ENCODE results near the gene CAMK2G.
A peak's percentile ranks its signal among the peaks of the same experiment; 100 is the strongest.

Gene CAMK2G

DNA sequence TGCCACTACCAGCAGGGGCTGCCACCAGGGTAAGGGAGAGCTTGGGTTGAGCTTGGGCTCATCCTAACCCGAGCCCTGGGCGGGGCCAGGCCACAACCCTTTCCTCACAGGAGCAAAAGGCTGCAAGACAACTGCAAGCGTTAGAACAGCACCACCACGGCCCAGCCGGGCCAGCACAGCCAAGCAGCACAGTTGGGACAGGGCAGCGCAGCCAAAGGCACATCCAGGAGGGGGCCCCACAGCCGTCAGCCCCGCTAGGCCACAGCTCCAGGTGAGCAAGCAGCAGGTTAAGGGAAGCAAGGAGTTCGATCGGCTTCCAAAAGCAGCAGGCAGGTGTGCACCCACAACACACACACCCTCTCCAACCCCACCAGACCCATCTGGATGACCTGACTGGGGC lies 56.0 kb downstream of the CAMK2G start:
- Histone ChIP-seq H4K91ac (ENCODE audit: low read depth, low read length, poor library complexity) (no peak overlapping the region), H2BK5ac (ENCODE audit: low read length) (no peak overlapping the region)
- no CpG with 5 or more reads among the region's 10 CpGs for WGBS, 2 donors (ENCODE audit: extremely low coverage in 2 of 2, insufficient read length in 2 of 2, insufficient replicate concordance in 1 of 2)

DNA sequence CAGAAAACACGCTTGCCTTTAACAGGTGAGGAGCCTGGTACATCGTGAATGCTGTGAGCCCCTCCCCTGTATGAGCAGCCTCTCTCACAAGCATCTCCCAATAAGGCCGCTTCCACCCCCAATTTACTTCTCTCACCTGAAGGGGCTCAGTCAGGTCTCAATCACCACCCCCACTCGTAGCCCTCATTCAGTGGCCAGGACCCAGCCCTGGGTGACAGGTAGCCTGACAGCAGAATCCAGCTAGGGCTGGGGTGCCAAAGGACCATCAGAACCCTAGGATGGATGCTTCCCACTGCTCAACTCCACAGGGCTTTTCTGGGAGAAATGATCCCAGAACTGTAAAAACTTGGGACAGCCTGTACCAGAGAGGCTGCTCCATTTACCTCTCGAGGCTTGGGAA lies 56.5 kb downstream of the CAMK2G start:
- Histone ChIP-seq H3K4me3 (ENCODE audit: low read length in 2 of 2) (no peak overlapping the region), H2AFZ (ENCODE audit: low read length) (no peak overlapping the region), H3K23ac (ENCODE audit: low read depth, low read length, poor library complexity) (no peak overlapping the region), H2BK5ac (ENCODE audit: low read length) (no peak overlapping the region), H3K36me3 (replicated peaks in 1 of 2; ENCODE audit: control insufficient read depth in 2 of 2, insufficient read depth in 2 of 2, low read length in 2 of 2) (peaks cover 14 to 33% of the 10 kb centered on the region in 2 donors), H4K8ac (ENCODE audit: low read depth, low read length) (no peak overlapping the region), H3K9ac (ENCODE audit: low read depth, low read length, poor library complexity) (peak overlapping the region; percentile 61), H2AK5ac (ENCODE audit: low read depth, low read length) (no peak overlapping the region), H3K27me3 (ENCODE audit: control insufficient read depth in 3 of 3, insufficient read depth in 3 of 3, low read depth in 1 of 3, low read length in 3 of 3) (no peaks in the 10 kb centered on the region), H3K14ac (ENCODE audit: low read length) (no peak overlapping the region), H3K4me2 (ENCODE audit: insufficient read depth, low read length, poor library complexity, severe bottlenecking) (no peak overlapping the region), H3K4ac (ENCODE audit: low read length) (no peak overlapping the region), H4K91ac (ENCODE audit: low read depth, low read length, poor library complexity) (no peak overlapping the region), H3K27ac (replicated peaks; ENCODE audit: low read length) (no peak overlapping the region), H3K9me3 (replicated peaks in 1 of 2; ENCODE audit: control insufficient read depth in 2 of 2, insufficient read depth in 1 of 2, low read depth in 1 of 2, low read length in 2 of 2) (no peaks in the 10 kb centered on the region), H2BK15ac (ENCODE audit: low read length) (no peak overlapping the region), H2BK120ac (ENCODE audit: low read depth, low read length) (no peak overlapping the region), H3K18ac (ENCODE audit: low read length) (no peak overlapping the region), H3K79me1 (ENCODE audit: low read depth, low read length) (no peaks in the 10 kb centered on the region), H2BK12ac (ENCODE audit: low read length) (no peak overlapping the region), H3K4me1 (ENCODE audit: control insufficient read depth in 2 of 2, insufficient read depth in 1 of 2, low read depth in 1 of 2, low read length in 2 of 2) (peaks cover 0 to under 1% of the 10 kb centered on the region in 2 donors)
- no CpG with 5 or more reads among the region's 5 CpGs for WGBS, 2 donors (ENCODE audit: extremely low coverage in 2 of 2, insufficient read length in 2 of 2, insufficient replicate concordance in 1 of 2)
- no peak for DNase-seq (ENCODE audit: low spot score)

More for the DNA sequence above, 56.0 kb downstream of the CAMK2G start:
- Histone ChIP-seq H3K27ac (replicated peaks; ENCODE audit: low read length) (no peak overlapping the region), H3K23ac (ENCODE audit: low read depth, low read length, poor library complexity) (no peak overlapping the region), H3K4ac (ENCODE audit: low read length) (no peak overlapping the region), H3K4me1 (ENCODE audit: control insufficient read depth in 2 of 2, insufficient read depth in 1 of 2, low read depth in 1 of 2, low read length in 2 of 2) (no peaks in the 10 kb centered on the region), H3K9me3 (replicated peaks in 1 of 2; ENCODE audit: control insufficient read depth in 2 of 2, insufficient read depth in 1 of 2, low read depth in 1 of 2, low read length in 2 of 2) (no peaks in the 10 kb centered on the region), H2AK5ac (ENCODE audit: low read depth, low read length) (no peak overlapping the region), H3K79me1 (ENCODE audit: low read depth, low read length) (no peaks in the 10 kb centered on the region), H3K4me2 (ENCODE audit: insufficient read depth, low read length, poor library complexity, severe bottlenecking) (no peak overlapping the region), H3K14ac (ENCODE audit: low read length) (no peak overlapping the region), H2AFZ (ENCODE audit: low read length) (no peak overlapping the region), H2BK120ac (ENCODE audit: low read depth, low read length) (no peak overlapping the region), H2BK15ac (ENCODE audit: low read length) (no peak overlapping the region), H3K4me3 (ENCODE audit: low read length in 2 of 2) (no peak overlapping the region), H3K9ac (ENCODE audit: low read depth, low read length, poor library complexity) (peak overlapping the region; percentile 79), H4K8ac (ENCODE audit: low read depth, low read length) (no peak overlapping the region), H3K36me3 (replicated peaks in 1 of 2; ENCODE audit: control insufficient read depth in 2 of 2, insufficient read depth in 2 of 2, low read length in 2 of 2) (peaks cover 15 to 35% of the 10 kb centered on the region in 2 donors), H3K18ac (ENCODE audit: low read length) (no peak overlapping the region), H2BK12ac (ENCODE audit: low read length) (no peak overlapping the region), H3K27me3 (ENCODE audit: control insufficient read depth in 3 of 3, insufficient read depth in 3 of 3, low read depth in 1 of 3, low read length in 3 of 3) (no peaks in the 10 kb centered on the region)
- no peak for DNase-seq (ENCODE audit: low spot score)

DNA sequence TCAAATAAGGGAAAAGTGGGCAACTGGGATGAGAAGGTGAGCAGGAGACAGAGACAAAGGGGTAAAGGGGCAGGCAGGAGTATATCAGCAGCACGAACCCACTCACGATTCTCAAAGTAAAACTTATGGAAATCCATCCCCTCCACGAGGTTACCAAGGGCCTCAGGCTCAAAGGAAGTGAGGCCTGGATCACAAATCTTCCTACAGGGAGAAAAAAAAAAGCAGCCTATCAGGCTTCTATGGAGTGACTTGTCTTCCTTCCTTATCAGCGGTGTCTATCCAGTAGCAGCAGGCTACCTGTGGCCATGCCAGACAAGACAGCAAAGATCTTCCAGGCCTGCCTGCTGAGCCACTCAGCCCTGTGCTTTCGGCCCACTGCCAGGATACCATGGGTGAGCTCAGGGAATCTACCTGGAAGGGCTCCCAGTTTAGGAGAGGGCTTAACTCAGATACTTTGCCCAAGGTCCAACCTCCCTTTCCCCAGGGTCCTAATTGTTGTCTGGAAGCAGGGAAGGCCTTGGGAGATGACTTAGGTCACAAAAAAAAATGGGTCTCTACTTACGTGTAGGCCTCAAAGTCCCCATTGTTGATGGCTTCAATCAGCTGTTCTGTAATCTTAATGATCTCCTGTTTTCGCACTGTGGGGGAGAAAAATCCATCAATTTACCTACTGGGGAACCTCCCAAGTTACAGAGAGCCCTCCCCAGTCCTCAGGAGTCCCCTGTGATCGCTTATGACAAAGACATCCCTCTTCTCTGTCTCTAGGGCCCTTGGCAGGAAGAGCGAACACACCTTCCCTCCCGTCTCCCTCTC lies 57.2 kb downstream of the CAMK2G start:
- no CpG with 5 or more reads among the region's 10 CpGs for WGBS, 2 donors (ENCODE audit: extremely low coverage in 2 of 2, insufficient read length in 2 of 2, insufficient replicate concordance in 1 of 2)

DNA sequence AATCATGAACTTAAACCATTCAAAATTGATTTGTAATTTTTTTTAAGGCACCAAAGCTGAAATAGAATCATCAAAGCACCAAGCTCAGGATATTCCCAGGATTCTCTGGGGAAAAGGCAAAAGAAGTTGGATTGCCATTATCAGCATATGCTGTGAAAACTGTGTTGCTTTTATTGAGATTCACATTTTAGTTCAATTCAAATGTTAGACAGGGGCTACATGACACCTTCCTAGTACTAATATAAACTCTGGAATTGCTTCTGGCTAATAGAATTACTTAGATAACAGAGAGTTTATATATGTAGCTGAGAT lies 58.7 kb downstream of the CAMK2G start:
- DNase-seq (ENCODE audit: low spot score), result no peak
- H3K14ac ChIP-seq (ENCODE audit: low read length), result no peak overlapping the region
- H3K27ac ChIP-seq (replicated peaks; ENCODE audit: low read length), result no peak overlapping the region
- no peak overlapping the region for H2BK120ac ChIP-seq (ENCODE audit: low read depth, low read length)
- H3K4ac ChIP-seq (ENCODE audit: low read length), result no peak overlapping the region
- peaks cover 0 to 5% of the 10 kb centered on the region in 2 donors for H3K4me1 ChIP-seq (ENCODE audit: control insufficient read depth in 2 of 2, insufficient read depth in 1 of 2, low read depth in 1 of 2, low read length in 2 of 2)
- H2BK15ac ChIP-seq (ENCODE audit: low read length), result no peak overlapping the region
- no peak overlapping the region for H2BK12ac ChIP-seq (ENCODE audit: low read length)
- H4K91ac ChIP-seq (ENCODE audit: low read depth, low read length, poor library complexity), result no peak overlapping the region
- no peak overlapping the region for H3K18ac ChIP-seq (ENCODE audit: low read length)
- H2BK5ac ChIP-seq (ENCODE audit: low read length), result no peak overlapping the region
- H3K36me3 ChIP-seq (replicated peaks in 1 of 2; ENCODE audit: control insufficient read depth in 2 of 2, insufficient read depth in 2 of 2, low read length in 2 of 2), result peaks cover 14 to 33% of the 10 kb centered on the region in 2 donors
- H3K4me2 ChIP-seq (ENCODE audit: insufficient read depth, low read length, poor library complexity, severe bottlenecking), result no peak overlapping the region
- no peaks in the 10 kb centered on the region for H3K27me3 ChIP-seq (ENCODE audit: control insufficient read depth in 3 of 3, insufficient read depth in 3 of 3, low read depth in 1 of 3, low read length in 3 of 3)
- no peak overlapping the region for H4K8ac ChIP-seq (ENCODE audit: low read depth, low read length)
- H3K9me3 ChIP-seq (replicated peaks in 1 of 2; ENCODE audit: control insufficient read depth in 2 of 2, insufficient read depth in 1 of 2, low read depth in 1 of 2, low read length in 2 of 2), result no peaks in the 10 kb centered on the region
- H3K9ac ChIP-seq (ENCODE audit: low read depth, low read length, poor library complexity), result no peak overlapping the region
- no peak overlapping the region for H3K4me3 ChIP-seq (ENCODE audit: low read length in 2 of 2)
- no peak overlapping the region for H2AFZ ChIP-seq (ENCODE audit: low read length)
- H2AK5ac ChIP-seq (ENCODE audit: low read depth, low read length), result no peak overlapping the region
- H3K23ac ChIP-seq (ENCODE audit: low read depth, low read length, poor library complexity), result no peak overlapping the region
- H3K79me1 ChIP-seq (ENCODE audit: low read depth, low read length), result no peaks in the 10 kb centered on the region

More for the DNA sequence above, 57.2 kb downstream of the CAMK2G start:
- H3K27me3 ChIP-seq (ENCODE audit: control insufficient read depth in 3 of 3, insufficient read depth in 3 of 3, low read depth in 1 of 3, low read length in 3 of 3), result no peaks in the 10 kb centered on the region
- no peak overlapping the region for H2BK15ac ChIP-seq (ENCODE audit: low read length)
- no peak overlapping the region for H2BK5ac ChIP-seq (ENCODE audit: low read length)
- H4K91ac ChIP-seq (ENCODE audit: low read depth, low read length, poor library complexity), result no peak overlapping the region
- no peak overlapping the region for H2BK12ac ChIP-seq (ENCODE audit: low read length)
- no peak overlapping the region for H3K23ac ChIP-seq (ENCODE audit: low read depth, low read length, poor library complexity)
- no peak overlapping the region for H2BK120ac ChIP-seq (ENCODE audit: low read depth, low read length)
- no peak overlapping the region for H3K18ac ChIP-seq (ENCODE audit: low read length)
- H3K14ac ChIP-seq (ENCODE audit: low read length), result no peak overlapping the region
- no peak overlapping the region for H3K9ac ChIP-seq (ENCODE audit: low read depth, low read length, poor library complexity)
- H4K8ac ChIP-seq (ENCODE audit: low read depth, low read length), result no peak overlapping the region
- H3K4me1 ChIP-seq (ENCODE audit: control insufficient read depth in 2 of 2, insufficient read depth in 1 of 2, low read depth in 1 of 2, low read length in 2 of 2), result peaks cover 0 to 5% of the 10 kb centered on the region in 2 donors
- no peak overlapping the region for H2AK5ac ChIP-seq (ENCODE audit: low read depth, low read length)
- no peaks in the 10 kb centered on the region for H3K9me3 ChIP-seq (replicated peaks in 1 of 2; ENCODE audit: control insufficient read depth in 2 of 2, insufficient read depth in 1 of 2, low read depth in 1 of 2, low read length in 2 of 2)
- H3K4me2 ChIP-seq (ENCODE audit: insufficient read depth, low read length, poor library complexity, severe bottlenecking), result no peak overlapping the region
- peaks cover 14 to 33% of the 10 kb centered on the region in 2 donors for H3K36me3 ChIP-seq (replicated peaks in 1 of 2; ENCODE audit: control insufficient read depth in 2 of 2, insufficient read depth in 2 of 2, low read length in 2 of 2)
- H3K4ac ChIP-seq (ENCODE audit: low read length), result no peak overlapping the region
- DNase-seq (ENCODE audit: low spot score), result no peak
- H3K4me3 ChIP-seq (ENCODE audit: low read length in 2 of 2), result no peak overlapping the region
- H3K27ac ChIP-seq (replicated peaks; ENCODE audit: low read length), result no peak overlapping the region
- H2AFZ ChIP-seq (ENCODE audit: low read length), result no peak overlapping the region
- no peaks in the 10 kb centered on the region for H3K79me1 ChIP-seq (ENCODE audit: low read depth, low read length)

Measured in neuronal stem cell (in vitro differentiated cells).